Activated CD4-positive, CD25-positive, alpha-beta regulatory T cell treated with anti-CD3 and anti-CD28 coated beads, Interleukin-2, amount 50 U/mL, for 16 hours (primary cell): Measurements from ENCODE around the gene LRBA.

Source experiments
- DNase-seq: peaks from one replicate; pipeline ENCODE4 v3.0.0-alpha.2; 2020; ENCODE audit warnings: low read depth, low spot score

The LRBA gene

GRCh38 chr4:150875367-150875766 is 139.7 kb downstream of the LRBA start:
- DNase-seq, result no peak

GRCh38 chr4:150874338-150875226 is 140.5 kb downstream of the LRBA start:
- no peak for DNase-seq

GRCh38 chr4:150867148-150867547 is 147.9 kb downstream of the LRBA start:
- DNase-seq, result peak; percentile 28

GRCh38 chr4:150863456-150863855 is 151.6 kb downstream of the LRBA start:
- no peak for DNase-seq

GRCh38 chr4:150862829-150863228 is 152.3 kb downstream of the LRBA start:
- DNase-seq, result no peak

- no peak for DNase-seq
Observed at GRCh38 chr4:150859453-150859852, 155.6 kb downstream of the LRBA start.

- no peak for DNase-seq
Observed at GRCh38 chr4:150855981-150856510, 159.0 kb downstream of the LRBA start.

GRCh38 chr4:150854600-150854999 is 160.5 kb downstream of the LRBA start:
- no peak for DNase-seq

GRCh38 chr4:150853882-150854281 is 161.2 kb downstream of the LRBA start:
- no peak for DNase-seq

- no peak for DNase-seq
Observed at GRCh38 chr4:150852216-150852615, 162.9 kb downstream of the LRBA start.

- no peak for DNase-seq
Observed at GRCh38 chr4:150849016-150849415, 166.1 kb downstream of the LRBA start.

- peak; percentile 23 for DNase-seq
Observed at GRCh38 chr4:150828159-150828558, 186.9 kb downstream of the LRBA start.

GRCh38 chr4:150827226-150827625 is 187.9 kb downstream of the LRBA start:
- no peak for DNase-seq

- no peak for DNase-seq
Observed at GRCh38 chr4:150826306-150826705, 188.8 kb downstream of the LRBA start.

- DNase-seq, result no peak
Observed at GRCh38 chr4:150822407-150822806, 192.7 kb downstream of the LRBA start.

- DNase-seq, result no peak
Observed at GRCh38 chr4:150821641-150822040, 193.4 kb downstream of the LRBA start.

GRCh38 chr4:150820409-150820808 is 194.7 kb downstream of the LRBA start:
- DNase-seq, result no peak

- DNase-seq, result no peak
Observed at GRCh38 chr4:150818661-150819060, 196.4 kb downstream of the LRBA start.

GRCh38 chr4:150817804-150818528 is 197.1 kb downstream of the LRBA start:
- no peak for DNase-seq

- no peak for DNase-seq
Observed at GRCh38 chr4:150817017-150817416, 198.1 kb downstream of the LRBA start.

GRCh38 chr4:150816491-150816890 is 198.6 kb downstream of the LRBA start:
- DNase-seq, result no peak

GRCh38 chr4:150814873-150815272 is 200.2 kb downstream of the LRBA start:
- no peak for DNase-seq
